ENCODE measurements around the gene GSTT4. TPM values are rescaled to one million over a fixed set of nuclear protein-coding genes. Genes with fewer than 3 reads are reported as not detected.

GSTT4 gene
- total and polyA plus RNA-seq, 2 of the 13 experiments (the other 11 are each of a cell fraction or from before 2014, with no cell fraction given), result 0.59 to 0.62 TPM

- no peak for TF ChIP-seq HMGXB3 (CRISPR knock-in tag; IDR thresholded peaks at IDR 0.05; ENCODE audit: borderline replicate concordance)
- no peak for TF ChIP-seq ZUFSP (CRISPR knock-in tag; IDR thresholded peaks at IDR 0.05; ENCODE audit: borderline replicate concordance)
- no peak for TF ChIP-seq ZSCAN22 (CRISPR knock-in tag; IDR thresholded peaks at IDR 0.05)
- no peak for TF ChIP-seq KDM6A (CRISPR knock-in tag; IDR thresholded peaks at IDR 0.05; ENCODE audit: low read depth)
- no peak for TF ChIP-seq ZNF232 (CRISPR knock-in tag; IDR thresholded peaks at IDR 0.05; ENCODE audit: borderline replicate concordance)
- no peak for TF ChIP-seq ZEB1 (IDR thresholded peaks at IDR 0.05; ENCODE audit: insufficient replicate concordance, low read depth)
- no peak for TF ChIP-seq SATB2 (CRISPR knock-in tag; IDR thresholded peaks at IDR 0.05)
- no peak for TF ChIP-seq ZNF354B (CRISPR knock-in tag; IDR thresholded peaks at IDR 0.05)
- TF ChIP-seq ZSCAN5A (CRISPR knock-in tag; IDR thresholded peaks at IDR 0.05; ENCODE audit: borderline replicate concordance), result no peak
- no peak for TF ChIP-seq ZNF772 (CRISPR knock-in tag; IDR thresholded peaks at IDR 0.05)
- TF ChIP-seq KDM4B (CRISPR knock-in tag; IDR thresholded peaks at IDR 0.05), result no peak
- no peak for TF ChIP-seq MIXL1 (CRISPR knock-in tag; IDR thresholded peaks at IDR 0.05)
- no peak for TF ChIP-seq AHR (CRISPR knock-in tag; IDR thresholded peaks at IDR 0.05)
- no peak for TF ChIP-seq SMARCE1 (IDR thresholded peaks at IDR 0.05; ENCODE audit: borderline replicate concordance)
- TF ChIP-seq ZFP36L2 (CRISPR knock-in tag; IDR thresholded peaks at IDR 0.05), result no peak
- TF ChIP-seq FOXM1 (CRISPR knock-in tag; IDR thresholded peaks at IDR 0.05), result no peak
- TF ChIP-seq ZNF770 (CRISPR knock-in tag; IDR thresholded peaks at IDR 0.05), result peak; percentile 90
- no peak for TF ChIP-seq PTBP1 (IDR thresholded peaks at IDR 0.05; ENCODE audit: low read depth, low read length, poor library complexity, severe bottlenecking)
- no peak for TF ChIP-seq PAF1 (CRISPR knock-in tag; IDR thresholded peaks at IDR 0.05)
- TF ChIP-seq GMEB1 (CRISPR knock-in tag; IDR thresholded peaks at IDR 0.05; ENCODE audit: borderline replicate concordance), result no peak
- no peak for TF ChIP-seq ZNF569 (CRISPR knock-in tag; IDR thresholded peaks at IDR 0.05; ENCODE audit: borderline replicate concordance)
Observed at GRCh38 chr22:24025475-24025874, 20.2 kb upstream of the GSTT4 start (continued).

Data from HepG2 (cell line).